ENCODE results near the gene TENT5C.

The TENT5C gene

GRCh38 chr1:117659550-117660270 is 53.9 kb downstream of the TENT5C start:
- DNase-seq = no peak

- DNase-seq = no peak
These were observed 54.6 kb downstream of the TENT5C start for GRCh38 chr1:117660271-117660965.

- DNase-seq = no peak
These were observed 55.2 kb downstream of the TENT5C start for GRCh38 chr1:117661027-117661426.

GRCh38 chr1:117662667-117663066 is 56.8 kb downstream of the TENT5C start:
- DNase-seq = no peak

GRCh38 chr1:117663156-117663902 is 57.5 kb downstream of the TENT5C start:
- no peak for DNase-seq

GRCh38 chr1:117664314-117664713 is 58.5 kb downstream of the TENT5C start:
- DNase-seq = no peak

DNA sequence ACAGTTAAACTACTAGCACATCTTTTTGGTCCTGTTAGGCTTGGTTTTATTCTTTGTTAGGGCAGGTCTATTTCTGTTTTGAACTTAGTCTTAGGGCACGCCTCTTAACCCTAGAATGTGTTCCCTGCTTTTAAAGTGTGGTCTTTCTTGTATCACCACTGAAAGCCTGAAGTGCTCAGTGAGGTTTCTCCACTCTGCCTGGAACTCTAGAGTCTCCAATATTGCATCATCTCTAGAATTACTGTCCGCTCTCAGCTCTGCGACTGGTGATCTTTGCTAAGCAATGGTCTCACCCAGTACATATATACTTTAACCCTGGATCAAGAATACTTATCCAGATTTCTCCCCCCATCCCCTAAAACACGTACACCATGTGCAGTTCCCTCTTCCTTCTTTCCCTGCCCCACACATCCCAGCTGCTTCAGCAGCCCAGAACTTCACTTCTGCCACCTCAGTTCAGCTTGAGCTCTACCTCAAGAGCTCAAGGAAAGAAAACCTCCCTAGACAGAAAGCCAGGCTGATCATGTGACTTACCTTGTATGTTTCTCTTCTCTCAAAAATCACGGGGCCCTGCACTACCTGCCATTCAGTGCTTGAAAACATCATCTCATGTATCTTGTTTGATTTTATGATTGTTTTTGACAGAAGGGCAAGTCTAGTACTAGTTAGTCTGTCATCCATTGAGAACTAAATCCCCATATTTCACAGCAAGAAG is 59.9 kb downstream of the TENT5C start:
- DNase-seq = no peak

DNA sequence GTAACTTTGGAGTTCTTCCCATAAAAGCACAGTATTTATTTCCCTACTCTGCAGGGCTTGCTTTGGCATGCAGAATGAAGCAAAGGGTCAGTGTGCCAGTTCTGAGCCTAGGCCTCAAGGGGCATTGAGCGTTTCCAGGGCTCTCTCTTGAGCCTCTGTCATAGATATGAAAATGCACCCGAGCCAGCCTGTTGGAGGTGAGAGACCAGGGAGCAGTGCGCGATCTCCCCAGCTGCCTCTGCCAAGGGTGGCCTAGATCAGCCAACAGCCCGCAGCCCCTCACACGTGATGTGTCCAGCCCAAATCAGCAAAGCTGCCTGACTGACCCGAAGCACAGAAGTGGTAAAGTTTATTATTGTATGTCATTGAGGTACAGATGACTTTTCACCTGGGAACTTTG is 63.7 kb downstream of the TENT5C start:
- DNase-seq = no peak

DNA sequence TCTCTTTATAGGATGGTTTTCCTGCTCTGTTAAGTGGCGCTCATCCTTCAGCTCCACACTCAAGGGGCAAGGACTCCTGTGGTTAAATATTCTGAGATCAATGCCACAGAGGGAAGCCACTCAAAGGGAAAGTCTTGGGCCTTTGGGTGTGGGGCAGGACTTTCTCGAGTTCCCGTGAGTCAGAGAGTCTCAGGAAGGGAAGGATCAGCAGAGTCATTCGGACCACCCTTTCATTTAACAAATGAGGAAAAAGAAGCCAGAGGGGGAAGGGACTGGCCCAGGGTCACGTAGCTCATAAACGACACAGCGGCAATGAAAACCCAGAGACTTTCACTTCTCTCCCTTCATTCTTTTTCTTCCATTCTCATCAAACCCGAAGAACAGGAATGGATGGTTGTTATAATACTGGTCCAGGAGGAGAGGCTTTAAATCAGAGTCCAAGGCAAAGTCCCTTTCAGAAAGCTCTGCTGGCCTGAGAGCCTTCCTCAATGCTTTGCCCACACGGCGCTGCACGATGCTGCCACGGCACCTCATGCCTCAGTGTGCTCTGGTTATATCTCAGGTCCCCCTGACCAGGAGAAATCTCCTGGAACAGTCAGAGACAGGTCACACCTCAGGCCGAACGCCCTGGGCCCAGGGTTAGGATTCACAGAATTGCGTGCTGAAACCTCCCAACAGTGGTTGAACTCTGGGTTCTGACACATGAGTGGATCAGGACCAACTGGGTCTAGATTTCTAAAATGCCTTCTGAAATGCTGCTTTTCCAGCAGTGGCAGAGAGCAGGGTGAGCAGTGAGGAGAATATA is 65.3 kb downstream of the TENT5C start:
- DNase-seq = no peak

DNA sequence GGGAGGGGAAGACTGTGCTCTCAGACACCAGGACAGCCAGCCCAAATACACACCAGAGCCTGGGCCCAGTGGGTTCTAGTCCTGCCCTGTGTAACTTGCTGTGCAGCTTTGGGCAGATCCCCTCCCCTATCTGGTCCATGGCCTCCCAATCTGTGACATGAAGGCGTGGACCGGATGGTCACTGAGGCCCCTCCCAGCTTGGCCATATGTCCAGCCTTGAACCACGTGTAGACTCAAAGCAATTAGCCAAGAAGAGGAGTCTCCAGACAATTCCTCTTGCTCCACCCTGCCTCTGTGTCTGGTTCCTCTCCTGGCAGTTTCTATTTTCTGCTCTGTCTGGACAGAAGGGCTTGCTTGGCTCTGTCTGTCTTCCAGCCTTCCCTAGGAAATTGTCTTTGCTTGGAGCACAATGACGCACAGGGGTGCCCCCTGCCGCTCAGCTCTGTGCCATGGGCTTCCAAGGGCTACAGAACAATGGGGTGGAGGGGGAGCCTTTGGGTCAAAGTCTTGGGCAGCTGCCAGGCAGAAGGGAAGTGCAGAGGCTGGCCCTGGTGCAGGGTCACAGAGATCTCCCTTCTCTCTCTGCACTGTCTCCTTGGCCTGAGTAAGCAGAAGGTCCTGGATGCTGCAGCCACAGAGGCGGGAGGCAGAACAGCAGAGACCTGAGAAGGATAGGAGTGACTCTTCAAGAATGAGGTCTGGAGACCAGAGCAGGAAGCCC is 66.1 kb downstream of the TENT5C start:
- DNase-seq = no peak

- no peak for DNase-seq
These were observed 66.9 kb downstream of the TENT5C start for GRCh38 chr1:117672756-117673155.

DNA sequence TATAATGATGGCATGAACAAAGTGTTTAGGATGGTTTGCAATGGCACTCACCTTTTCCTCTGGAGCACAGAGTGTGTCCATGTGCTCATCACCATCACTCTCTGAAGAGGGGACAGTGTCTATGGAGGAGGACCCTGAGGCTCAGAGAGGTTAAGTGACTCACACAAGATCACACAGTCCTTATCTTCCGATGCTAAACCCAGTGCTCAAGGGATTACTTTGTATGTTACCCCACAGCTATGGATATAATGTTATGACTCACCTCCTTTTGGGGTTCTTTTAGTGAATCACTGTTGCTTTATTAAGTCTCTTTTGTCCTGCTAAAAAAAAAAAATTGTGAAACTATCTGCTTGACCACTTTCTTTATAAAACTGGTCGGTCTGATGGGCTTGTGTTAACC is 67.6 kb downstream of the TENT5C start:
- DNase-seq = no peak

GRCh38 chr1:117674521-117675400 is 68.9 kb downstream of the TENT5C start:
- no peak for DNase-seq

- DNase-seq = no peak
These were observed 70.1 kb downstream of the TENT5C start for GRCh38 chr1:117675907-117676430.

- no peak for DNase-seq
These were observed 70.8 kb downstream of the TENT5C start for GRCh38 chr1:117676615-117677130.

Measured in NCI-H748 treated with DMSO at 0.1 percent for 48 hours (cell line).